Measurements from ENCODE around the gene ATXN8OS. TPM values are rescaled to one million over a fixed set of nuclear protein-coding genes. Genes with fewer than 3 reads are reported as not detected.

Gene ATXN8OS
- polyA plus RNA-seq, 1 donor from 2014 or later: 0.33 TPM

DNA sequence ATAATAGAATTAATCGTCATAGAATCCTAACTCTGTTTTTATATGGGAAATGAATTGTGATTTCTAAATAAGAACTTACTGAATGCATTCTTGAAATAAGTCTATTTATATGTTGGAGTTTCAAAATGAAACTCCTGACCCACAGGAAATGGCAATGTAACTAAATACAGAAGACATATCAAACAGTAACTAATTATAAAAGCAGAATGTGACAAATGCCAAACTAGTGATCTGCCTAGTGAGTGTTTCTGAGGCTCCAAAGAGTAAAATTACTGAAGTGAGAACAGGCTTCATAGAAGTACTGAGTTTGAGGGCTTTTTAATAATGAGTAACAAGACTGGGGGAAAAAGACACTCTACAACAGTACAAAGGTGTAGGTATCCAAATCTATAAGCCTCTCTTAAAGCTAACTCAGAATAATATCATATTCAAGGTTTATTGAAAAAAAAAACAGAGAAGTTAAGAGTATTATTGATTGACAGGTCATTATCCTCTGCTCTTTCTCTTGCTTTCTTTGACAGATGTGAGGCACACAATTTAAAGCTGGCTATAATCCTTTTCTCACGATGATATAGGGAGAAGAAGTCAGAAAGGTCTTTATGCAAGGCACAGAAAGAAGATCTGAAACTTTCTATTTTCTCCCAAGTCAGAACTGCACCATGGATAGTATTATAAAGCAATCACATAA lies 17.4 kb upstream of the ATXN8OS start:
- Histone ChIP-seq H3K79me2 (replicated peaks; ENCODE audit: insufficient read depth, low read length) (no peaks in the 10 kb centered on the region), H3K9me3 (ENCODE audit: low read length) (no peaks in the 10 kb centered on the region), H2AFZ (ENCODE audit: low read depth, low read length) (no peak overlapping the region), H3K36me3 (ENCODE audit: insufficient read depth, low read length) (no peaks in the 10 kb centered on the region), H3K4me2 (ENCODE audit: low read length) (peak overlapping the region; percentile 36), H3F3A (ENCODE audit: insufficient read depth, low read length, poor library complexity, severe bottlenecking) (peaks cover 4% of the 10 kb centered on the region), H4K20me1 (ENCODE audit: insufficient read depth) (no peaks in the 10 kb centered on the region), H3K9me2 (ENCODE audit: insufficient read depth, low read length) (no peaks in the 10 kb centered on the region), H3K27ac (ENCODE audit: low read length) (peak overlapping the region; percentile 21), H3K27me3 (ENCODE audit: insufficient read depth, low read depth, low read length) (no peaks in the 10 kb centered on the region), H3K9ac (ENCODE audit: low read length) (no peak overlapping the region), H3K4me3 (ENCODE audit: low read length) (peak overlapping the region; percentile 39)
- TF ChIP-seq, protein P1, sequence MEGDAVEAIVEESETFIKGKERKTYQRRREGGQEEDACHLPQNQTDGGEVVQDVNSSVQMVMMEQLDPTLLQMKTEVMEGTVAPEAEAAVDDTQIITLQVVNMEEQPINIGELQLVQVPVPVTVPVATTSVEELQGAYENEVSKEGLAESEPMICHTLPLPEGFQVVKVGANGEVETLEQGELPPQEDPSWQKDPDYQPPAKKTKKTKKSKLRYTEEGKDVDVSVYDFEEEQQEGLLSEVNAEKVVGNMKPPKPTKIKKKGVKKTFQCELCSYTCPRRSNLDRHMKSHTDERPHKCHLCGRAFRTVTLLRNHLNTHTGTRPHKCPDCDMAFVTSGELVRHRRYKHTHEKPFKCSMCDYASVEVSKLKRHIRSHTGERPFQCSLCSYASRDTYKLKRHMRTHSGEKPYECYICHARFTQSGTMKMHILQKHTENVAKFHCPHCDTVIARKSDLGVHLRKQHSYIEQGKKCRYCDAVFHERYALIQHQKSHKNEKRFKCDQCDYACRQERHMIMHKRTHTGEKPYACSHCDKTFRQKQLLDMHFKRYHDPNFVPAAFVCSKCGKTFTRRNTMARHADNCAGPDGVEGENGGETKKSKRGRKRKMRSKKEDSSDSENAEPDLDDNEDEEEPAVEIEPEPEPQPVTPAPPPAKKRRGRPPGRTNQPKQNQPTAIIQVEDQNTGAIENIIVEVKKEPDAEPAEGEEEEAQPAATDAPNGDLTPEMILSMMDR (IDR thresholded peaks at IDR 0.05; ENCODE audit: poor library complexity, severe bottlenecking): no peak
- peak; percentile 72 for TF ChIP-seq EP300 (conservative IDR thresholded peaks at IDR 0.05; ENCODE audit: poor library complexity, severe bottlenecking)

DNA sequence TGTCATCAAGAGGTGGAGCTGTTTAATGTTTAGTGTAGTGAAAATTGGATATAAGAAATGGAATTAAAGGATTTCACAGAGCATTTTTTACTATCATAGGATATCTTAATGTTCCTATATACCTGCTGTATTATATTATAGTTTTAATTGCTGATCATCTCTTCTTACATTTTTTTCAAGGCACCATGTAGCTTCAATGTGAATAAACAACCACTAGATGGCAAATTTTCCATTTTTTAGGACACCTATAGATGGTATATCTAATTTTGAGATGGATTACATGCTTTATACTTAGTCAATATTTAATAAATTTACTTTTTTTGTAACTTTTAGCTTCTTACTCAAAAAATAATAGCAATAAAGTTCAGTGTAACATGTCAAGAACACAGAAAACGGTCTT lies 9.0 kb upstream of the ATXN8OS start:
- Histone ChIP-seq H3K9ac (ENCODE audit: low read length) (no peak overlapping the region), H3K4me3 (ENCODE audit: low read length) (no peak overlapping the region), H3K9me3 (ENCODE audit: low read length) (no peaks in the 10 kb centered on the region), H4K20me1 (ENCODE audit: insufficient read depth) (no peaks in the 10 kb centered on the region), H3F3A (ENCODE audit: insufficient read depth, low read length, poor library complexity, severe bottlenecking) (no peaks in the 10 kb centered on the region), H3K27ac (ENCODE audit: low read length) (no peak overlapping the region), H3K36me3 (ENCODE audit: insufficient read depth, low read length) (no peaks in the 10 kb centered on the region), H3K79me2 (replicated peaks; ENCODE audit: insufficient read depth, low read length) (no peaks in the 10 kb centered on the region), H3K9me2 (ENCODE audit: insufficient read depth, low read length) (no peaks in the 10 kb centered on the region), H3K27me3 (ENCODE audit: insufficient read depth, low read depth, low read length) (no peaks in the 10 kb centered on the region), H2AFZ (ENCODE audit: low read depth, low read length) (no peak overlapping the region), H3K4me2 (ENCODE audit: low read length) (no peak overlapping the region)
- TF ChIP-seq RAD21 (conservative IDR thresholded peaks at IDR 0.05) (peak; percentile 53), POLR2AphosphoS5 (IDR thresholded peaks at IDR 0.05) (no peak), SMC3 (conservative IDR thresholded peaks at IDR 0.05; ENCODE audit: poor library complexity) (peak; percentile 64)
- TF ChIP-seq, protein P1 (IDR thresholded peaks at IDR 0.05; ENCODE audit: poor library complexity, severe bottlenecking): peak; percentile 65

DNA sequence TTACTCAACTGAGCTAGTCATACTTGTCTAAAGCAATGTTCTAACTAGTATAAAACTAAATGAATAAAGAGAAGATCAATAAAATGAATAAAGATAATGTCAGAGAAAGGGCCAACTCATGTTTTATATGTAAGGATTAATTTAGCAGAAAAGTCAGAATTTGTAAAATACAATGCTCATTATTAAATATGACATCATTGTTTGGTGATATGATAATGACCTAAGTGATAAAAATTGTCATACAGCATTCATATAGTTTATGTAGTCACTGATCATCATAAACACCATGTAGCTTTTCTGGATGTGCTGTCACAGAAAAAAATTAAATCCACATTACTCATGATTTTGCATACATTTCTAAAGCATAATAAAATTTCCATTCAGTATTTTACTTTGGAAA lies 3.1 kb upstream of the ATXN8OS start:
- Histone ChIP-seq H3K9me2 (ENCODE audit: insufficient read depth, low read length) (no peaks in the 10 kb centered on the region), H4K20me1 (ENCODE audit: insufficient read depth) (no peaks in the 10 kb centered on the region), H2AFZ (ENCODE audit: low read depth, low read length) (no peak overlapping the region), H3K36me3 (ENCODE audit: insufficient read depth, low read length) (no peaks in the 10 kb centered on the region), H3F3A (ENCODE audit: insufficient read depth, low read length, poor library complexity, severe bottlenecking) (no peaks in the 10 kb centered on the region), H3K4me3 (ENCODE audit: low read length) (peak overlapping the region; percentile 81), H3K27ac (ENCODE audit: low read length) (no peak overlapping the region), H3K27me3 (ENCODE audit: insufficient read depth, low read depth, low read length) (peaks cover 9% of the 10 kb centered on the region), H3K79me2 (replicated peaks; ENCODE audit: insufficient read depth, low read length) (peaks cover 20% of the 10 kb centered on the region), H3K9ac (ENCODE audit: low read length) (no peak overlapping the region), H3K9me3 (ENCODE audit: low read length) (no peaks in the 10 kb centered on the region), H3K4me2 (ENCODE audit: low read length) (peak overlapping the region; percentile 62)
- TF ChIP-seq POLR2AphosphoS5 (IDR thresholded peaks at IDR 0.05): no peak
- TF ChIP-seq EZH2 (IDR thresholded peaks at IDR 0.05; ENCODE audit: borderline replicate concordance, insufficient read depth, low read length, poor library complexity, severe bottlenecking): no peak
- TF ChIP-seq, protein P2, sequence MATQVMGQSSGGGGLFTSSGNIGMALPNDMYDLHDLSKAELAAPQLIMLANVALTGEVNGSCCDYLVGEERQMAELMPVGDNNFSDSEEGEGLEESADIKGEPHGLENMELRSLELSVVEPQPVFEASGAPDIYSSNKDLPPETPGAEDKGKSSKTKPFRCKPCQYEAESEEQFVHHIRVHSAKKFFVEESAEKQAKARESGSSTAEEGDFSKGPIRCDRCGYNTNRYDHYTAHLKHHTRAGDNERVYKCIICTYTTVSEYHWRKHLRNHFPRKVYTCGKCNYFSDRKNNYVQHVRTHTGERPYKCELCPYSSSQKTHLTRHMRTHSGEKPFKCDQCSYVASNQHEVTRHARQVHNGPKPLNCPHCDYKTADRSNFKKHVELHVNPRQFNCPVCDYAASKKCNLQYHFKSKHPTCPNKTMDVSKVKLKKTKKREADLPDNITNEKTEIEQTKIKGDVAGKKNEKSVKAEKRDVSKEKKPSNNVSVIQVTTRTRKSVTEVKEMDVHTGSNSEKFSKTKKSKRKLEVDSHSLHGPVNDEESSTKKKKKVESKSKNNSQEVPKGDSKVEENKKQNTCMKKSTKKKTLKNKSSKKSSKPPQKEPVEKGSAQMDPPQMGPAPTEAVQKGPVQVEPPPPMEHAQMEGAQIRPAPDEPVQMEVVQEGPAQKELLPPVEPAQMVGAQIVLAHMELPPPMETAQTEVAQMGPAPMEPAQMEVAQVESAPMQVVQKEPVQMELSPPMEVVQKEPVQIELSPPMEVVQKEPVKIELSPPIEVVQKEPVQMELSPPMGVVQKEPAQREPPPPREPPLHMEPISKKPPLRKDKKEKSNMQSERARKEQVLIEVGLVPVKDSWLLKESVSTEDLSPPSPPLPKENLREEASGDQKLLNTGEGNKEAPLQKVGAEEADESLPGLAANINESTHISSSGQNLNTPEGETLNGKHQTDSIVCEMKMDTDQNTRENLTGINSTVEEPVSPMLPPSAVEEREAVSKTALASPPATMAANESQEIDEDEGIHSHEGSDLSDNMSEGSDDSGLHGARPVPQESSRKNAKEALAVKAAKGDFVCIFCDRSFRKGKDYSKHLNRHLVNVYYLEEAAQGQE (IDR thresholded peaks at IDR 0.05; ENCODE audit: borderline replicate concordance): no peak
- TF ChIP-seq MXI1 (conservative IDR thresholded peaks at IDR 0.05; ENCODE audit: poor library complexity, severe bottlenecking): no peak
- TF ChIP-seq, protein P1 (IDR thresholded peaks at IDR 0.05; ENCODE audit: poor library complexity, severe bottlenecking): no peak
- no peak for TF ChIP-seq RAD21 (conservative IDR thresholded peaks at IDR 0.05)
- TF ChIP-seq TAF1 (IDR thresholded peaks at IDR 0.05; ENCODE audit: low read depth): no peak
- TF ChIP-seq SMC3 (conservative IDR thresholded peaks at IDR 0.05; ENCODE audit: poor library complexity): no peak
- no peak for TF ChIP-seq EP300 (conservative IDR thresholded peaks at IDR 0.05; ENCODE audit: poor library complexity, severe bottlenecking)

Data from neural cell (in vitro differentiated cells).